HG02973 (cell line): ENCODE data around the gene LIPG.
"Not testable (repeated sequence)": the region's sequence is repeated elsewhere in the genome, so short reads cannot be mapped to it uniquely, and the experiment has no call there.

Source experiments
- ATAC-seq: cut with Tn5 transposase; IDR thresholded peaks from one replicate; pipeline ENCODE4 v1.9.1; 2021; ENCODE audit warnings: moderate library complexity; ENCODE audit not compliant: unreplicated experiment

LIPG gene

DNA sequence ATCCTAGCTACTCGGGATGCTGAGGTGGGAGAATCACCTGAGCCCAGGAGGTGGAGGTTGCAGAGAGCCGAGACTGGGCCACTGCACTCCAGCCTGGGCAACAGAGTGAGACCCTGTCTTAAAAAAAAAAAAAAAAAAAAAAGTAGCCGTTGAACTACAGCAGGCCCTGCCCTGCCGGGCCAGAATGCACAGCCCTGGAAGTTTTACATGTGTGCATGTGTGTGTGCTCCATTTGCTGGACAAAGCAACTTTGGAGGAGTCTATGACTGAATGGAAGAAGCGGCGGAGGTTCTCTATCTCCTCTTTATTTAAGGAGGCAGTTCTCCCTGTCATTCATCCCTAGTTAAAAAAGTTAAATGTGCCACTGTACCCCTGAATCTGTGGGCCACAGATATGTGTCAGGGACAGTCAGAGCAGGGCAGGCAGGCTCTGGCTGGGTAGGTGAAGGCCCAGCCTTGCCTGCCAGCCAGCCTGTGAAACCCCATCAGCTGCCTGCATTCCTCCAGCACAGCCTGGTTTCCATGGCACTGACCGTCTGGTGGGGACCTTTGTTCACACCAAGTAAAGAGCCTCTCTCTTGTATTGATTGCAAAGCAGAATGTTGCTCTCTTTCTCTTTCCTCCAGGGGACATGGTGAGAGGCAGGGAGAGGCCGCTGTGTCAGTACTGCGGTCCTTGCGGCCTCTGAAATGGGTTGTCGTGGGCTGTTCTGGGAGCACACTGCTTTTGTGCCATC is 10.9 kb downstream of the LIPG start:
- no peak for ATAC-seq

DNA sequence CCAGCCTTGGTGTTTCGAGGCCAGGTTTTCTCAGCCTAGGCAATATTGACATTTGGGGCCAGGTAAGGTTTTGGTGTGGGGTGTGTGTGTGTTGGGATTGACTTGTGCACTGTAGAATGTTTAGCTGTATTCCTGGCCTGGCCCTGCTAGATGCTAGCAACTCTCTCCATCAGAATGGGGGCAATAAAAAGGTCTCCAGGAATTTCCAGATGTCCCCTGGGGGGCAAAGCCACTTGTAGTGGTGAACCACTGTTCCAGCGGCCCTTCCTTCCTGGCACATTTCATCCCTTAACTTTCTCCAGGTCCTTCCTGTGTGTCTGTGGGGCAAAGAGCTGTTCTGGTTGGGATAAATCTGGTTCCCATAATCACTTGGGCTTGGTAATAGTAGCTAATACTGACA is 12.0 kb downstream of the LIPG start:
- no peak for ATAC-seq

DNA sequence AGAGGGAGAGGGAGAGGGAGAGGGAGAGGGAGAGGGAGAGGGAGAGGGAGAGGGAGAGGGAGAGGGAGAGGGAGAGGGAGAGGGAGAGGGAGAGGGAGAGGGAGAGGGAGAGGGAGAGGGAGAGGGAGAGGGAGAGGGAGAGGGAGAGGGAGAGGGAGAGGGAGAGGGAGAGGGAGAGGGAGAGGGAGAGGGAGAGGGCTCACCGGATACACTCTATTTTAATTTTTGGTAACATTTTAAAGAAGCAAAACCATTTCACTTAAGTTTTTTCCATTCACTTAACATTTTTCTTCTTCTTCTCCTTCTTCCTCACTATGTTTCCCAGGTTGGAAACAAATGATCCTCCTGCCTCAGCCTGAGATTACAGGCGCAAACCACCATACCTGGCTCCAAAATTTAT is 17.2 kb downstream of the LIPG start:
- not testable (repeated sequence) for ATAC-seq

DNA sequence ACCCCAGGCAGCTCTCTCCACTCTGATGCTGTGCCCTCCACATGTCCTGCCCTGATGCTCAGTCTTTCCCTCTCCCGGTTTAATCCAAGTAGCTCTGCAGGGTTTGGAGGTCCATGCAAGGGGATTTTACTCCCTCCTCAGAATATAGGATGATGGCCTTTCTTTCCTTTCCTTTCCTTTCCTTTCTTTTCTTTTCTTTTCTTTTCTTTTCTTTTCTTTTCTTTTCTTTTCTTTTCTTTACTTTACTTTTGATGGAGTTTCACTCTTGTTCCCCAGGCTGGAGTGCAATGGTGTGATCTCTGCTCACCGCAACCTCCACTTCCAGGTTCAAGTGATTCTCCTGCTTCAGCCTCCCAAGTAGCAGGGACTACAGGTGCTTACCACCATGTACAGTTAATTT is 17.7 kb downstream of the LIPG start:
- ATAC-seq, result not testable (repeated sequence)

DNA sequence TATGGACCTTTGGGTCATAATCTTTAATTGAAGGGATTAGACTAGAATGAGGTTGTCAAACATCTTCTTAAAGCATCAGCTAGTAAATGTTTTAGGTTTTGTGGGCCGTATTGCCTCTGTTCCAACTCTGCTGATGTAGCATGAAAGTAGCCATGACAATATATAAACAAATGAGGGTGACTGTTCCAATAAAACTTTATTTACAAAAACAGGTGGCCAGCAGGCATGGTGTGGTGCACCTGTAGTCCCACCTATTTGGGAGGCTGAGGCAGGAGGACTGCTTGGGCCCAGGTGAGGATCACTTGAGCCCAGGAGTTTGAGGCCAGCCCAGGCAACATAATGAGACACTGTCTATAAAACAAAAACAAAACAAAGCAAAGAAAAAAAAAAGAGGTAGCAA is 18.4 kb downstream of the LIPG start:
- ATAC-seq, result no peak

DNA sequence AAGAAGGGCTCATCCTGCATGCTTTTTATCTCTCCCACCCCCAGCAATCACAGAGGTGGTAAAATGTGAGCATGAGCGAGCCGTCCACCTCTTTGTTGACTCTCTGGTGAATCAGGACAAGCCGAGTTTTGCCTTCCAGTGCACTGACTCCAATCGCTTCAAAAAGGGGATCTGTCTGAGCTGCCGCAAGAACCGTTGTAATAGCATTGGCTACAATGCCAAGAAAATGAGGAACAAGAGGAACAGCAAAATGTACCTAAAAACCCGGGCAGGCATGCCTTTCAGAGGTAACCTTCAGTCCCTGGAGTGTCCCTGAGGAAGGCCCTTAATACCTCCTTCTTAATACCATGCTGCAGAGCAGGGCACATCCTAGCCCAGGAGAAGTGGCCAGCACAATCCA is 19.5 kb downstream of the LIPG start:
- ATAC-seq, result no peak

DNA sequence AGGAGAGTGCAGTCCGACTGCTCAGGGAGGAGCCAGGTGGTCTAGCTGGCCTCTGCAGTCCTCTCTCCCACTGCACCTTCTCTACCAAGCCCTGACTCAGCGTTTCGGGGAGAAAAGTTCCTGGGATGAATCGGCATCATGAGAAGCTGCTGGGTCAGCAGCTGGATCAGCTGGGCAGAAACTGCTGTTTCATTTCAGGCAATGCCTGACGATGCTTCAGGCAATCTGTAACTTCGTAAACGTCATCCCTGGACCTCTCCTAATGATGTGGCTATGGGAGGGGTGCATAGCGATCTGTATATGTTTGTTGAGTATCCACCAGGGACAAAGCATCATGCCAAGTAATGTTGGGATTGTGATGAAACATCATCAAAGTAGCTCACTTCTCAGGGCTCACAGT is 20.7 kb downstream of the LIPG start:
- no peak for ATAC-seq

DNA sequence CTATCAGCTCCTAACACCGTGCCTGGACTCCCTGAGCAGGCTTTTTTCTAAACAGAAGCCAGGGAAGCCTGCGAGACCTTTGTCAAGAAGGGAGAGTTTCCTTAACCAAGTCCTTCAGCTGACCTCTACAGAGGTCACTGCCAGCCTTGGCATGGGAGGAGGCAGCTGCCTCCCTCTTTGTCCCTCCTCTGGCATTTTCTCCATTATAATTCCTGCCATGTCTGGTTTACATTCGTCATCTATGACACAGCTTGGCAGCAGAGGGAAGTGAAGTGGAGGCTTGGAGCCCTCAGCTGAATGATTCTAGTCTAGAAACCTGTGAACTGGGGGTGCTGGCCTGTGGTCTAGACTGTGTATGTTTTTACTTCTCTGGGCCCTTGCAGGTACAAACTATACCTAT is 22.5 kb downstream of the LIPG start:
- ATAC-seq, result no peak

DNA sequence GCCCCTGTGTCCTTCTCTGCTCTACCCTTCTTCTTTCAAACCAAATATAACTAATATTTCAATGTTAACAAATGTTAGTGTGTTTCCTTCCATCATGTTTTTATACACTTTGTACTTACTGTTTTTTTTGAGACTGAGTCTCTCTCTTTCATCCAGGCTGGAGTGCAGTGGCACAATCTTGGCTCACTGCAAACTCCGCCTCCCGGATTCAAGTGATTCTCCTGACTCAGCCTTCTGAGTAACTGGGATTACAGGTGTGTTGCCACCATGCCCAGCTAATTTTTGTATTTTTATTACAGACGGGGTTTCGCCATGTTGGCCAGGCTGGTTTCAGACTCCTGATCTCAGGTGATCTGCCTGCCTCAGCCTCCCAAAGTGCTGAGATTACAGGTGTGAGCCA is 23.1 kb downstream of the LIPG start:
- not testable (repeated sequence) for ATAC-seq

DNA sequence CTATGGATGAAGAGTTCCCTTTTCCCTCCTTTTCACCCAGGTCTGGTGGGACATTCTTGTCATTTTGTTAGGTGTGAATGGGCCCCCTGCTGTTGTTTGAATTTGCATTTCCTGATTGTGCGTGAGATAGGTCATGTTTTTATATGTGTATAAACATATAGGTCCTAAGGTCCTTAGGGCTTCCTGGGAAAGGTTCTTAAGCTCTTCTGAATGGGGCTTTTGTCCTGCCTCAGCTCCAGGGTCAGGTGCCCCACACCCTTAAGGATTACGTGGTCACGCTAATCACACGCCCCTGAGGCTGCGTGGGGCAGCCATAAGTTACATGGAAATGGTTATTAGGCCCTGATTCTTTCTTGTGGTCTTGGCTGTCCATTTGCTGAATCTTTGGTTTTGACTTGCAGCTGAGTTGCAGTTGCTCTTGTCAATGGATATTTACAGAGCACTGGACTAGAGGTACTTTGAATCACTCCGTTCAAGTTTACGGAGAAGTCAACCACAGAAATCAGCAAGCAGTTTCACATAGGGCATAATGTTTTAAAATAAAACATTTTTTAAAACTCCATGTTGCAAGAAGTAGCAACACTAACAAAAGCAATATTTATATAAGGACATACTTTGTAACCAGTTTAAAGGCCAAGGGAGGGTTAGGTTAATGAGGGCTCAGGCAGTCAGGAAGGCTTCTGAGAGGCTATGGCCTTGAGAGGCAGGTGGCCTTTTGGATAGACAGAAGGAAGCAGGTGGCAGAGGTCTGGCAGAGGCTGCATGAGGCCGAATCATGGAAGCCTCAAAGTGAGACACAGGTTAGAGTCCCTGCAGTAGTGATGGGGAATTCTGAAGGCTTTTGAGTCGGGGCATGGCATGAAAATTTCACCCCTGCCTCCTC is 24.2 kb downstream of the LIPG start:
- ATAC-seq, result no peak

DNA sequence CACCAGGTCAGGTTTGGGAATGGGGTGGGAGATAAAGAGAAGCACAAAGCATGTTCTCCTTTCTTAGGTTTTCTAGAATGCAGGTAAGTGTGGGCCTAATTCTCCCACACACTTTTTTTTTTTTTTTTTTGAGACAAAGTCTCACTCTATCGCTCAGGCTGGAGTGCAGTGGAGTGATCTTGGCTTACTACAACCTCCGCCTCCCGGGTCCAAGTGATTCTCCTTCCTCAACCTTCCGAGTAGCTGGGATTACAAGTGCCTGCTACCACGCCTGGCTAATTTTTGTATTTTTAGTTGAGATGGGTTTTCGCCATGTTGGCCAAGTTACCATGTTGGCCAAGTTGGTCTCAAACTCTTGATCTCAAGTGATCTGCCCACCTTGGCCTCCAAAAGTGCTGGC is 26.3 kb downstream of the LIPG start:
- ATAC-seq, result no peak

DNA sequence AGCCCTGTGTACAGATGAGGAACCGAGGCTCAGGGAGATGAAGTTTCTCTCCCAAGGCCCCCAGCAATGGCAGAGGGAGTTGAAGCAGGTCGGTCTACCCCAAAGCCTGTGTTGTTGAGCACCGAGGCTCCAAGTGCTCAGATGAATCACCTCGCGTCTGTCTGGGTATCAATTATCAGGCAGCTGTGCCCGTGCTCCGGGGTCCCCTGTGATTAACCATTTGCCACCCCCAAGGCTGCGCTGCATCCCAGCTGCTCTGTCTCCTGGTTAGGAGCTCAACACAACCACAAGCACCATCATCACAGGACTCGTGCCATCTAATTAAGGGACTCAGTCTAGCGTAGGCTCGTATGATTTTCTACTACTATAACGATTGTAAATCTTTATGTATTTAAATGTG is 27.1 kb downstream of the LIPG start:
- ATAC-seq, result no peak

DNA sequence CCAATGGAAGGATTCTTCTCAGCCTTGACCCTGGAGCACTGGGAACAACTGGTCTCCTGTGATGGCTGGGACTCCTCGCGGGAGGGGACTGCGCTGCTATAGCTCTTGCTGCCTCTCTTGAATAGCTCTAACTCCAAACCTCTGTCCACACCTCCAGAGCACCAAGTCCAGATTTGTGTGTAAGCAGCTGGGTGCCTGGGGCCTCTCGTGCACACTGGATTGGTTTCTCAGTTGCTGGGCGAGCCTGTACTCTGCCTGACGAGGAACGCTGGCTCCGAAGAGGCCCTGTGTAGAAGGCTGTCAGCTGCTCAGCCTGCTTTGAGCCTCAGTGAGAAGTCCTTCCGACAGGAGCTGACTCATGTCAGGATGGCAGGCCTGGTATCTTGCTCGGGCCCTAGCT is 28.8 kb downstream of the LIPG start:
- ATAC-seq, result no peak

DNA sequence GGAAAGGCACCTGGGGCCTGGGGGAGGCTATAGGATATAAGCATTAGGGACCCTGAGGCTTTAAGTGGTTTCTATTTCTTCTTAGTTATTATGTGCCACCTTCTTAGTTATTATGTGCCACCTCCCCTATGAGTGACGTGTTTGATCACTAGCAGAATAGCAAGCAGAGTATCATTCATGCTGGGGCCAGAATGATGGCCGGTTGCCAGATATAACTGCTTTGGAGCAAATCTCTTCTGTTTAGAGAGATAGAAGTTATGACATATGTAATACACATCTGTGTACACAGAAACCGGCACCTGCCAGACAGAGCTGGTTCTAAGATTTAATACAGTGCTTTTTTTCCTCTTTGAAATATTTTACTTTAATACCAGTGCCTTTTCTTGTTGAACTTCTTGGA is 29.4 kb downstream of the LIPG start:
- no peak for ATAC-seq

DNA sequence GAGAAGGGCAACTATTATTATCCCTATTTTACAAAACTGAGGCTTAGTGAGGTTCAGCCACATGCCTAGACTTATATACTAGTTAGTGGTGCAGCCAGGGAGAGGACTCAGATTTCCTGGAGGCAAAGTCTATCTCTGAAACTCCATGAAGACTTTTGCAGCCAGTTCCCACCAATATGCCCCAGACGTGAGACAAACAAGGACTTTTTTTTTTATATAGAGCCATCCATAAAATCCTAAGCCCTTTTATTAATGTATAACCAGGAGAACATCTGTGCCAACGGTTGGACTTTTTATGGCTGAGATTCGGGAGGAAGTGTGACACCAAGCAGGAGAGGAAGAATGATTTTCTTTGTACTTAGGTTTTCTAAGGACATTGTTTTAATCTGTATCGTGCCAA is 29.9 kb downstream of the LIPG start:
- ATAC-seq, result no peak

DNA sequence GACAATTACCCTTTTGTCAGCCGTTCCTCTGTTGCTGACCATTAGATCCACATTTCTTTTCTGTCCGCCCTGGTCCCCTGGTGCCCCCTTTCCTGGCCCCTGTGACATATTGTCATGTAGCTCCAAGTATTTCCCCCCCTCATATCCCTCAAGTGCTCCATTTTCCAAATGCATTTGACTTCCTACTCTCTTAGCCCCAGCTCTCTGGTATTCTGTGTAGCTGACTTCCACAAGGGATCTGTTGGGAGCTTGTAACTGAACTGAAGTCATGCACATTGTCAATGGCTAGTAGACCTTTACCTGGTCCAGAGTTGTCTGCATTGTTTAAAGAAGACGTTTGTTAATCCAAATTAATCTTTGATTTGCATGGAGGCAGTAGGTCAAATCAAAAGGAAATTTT is 34.8 kb downstream of the LIPG start:
- no peak for ATAC-seq

DNA sequence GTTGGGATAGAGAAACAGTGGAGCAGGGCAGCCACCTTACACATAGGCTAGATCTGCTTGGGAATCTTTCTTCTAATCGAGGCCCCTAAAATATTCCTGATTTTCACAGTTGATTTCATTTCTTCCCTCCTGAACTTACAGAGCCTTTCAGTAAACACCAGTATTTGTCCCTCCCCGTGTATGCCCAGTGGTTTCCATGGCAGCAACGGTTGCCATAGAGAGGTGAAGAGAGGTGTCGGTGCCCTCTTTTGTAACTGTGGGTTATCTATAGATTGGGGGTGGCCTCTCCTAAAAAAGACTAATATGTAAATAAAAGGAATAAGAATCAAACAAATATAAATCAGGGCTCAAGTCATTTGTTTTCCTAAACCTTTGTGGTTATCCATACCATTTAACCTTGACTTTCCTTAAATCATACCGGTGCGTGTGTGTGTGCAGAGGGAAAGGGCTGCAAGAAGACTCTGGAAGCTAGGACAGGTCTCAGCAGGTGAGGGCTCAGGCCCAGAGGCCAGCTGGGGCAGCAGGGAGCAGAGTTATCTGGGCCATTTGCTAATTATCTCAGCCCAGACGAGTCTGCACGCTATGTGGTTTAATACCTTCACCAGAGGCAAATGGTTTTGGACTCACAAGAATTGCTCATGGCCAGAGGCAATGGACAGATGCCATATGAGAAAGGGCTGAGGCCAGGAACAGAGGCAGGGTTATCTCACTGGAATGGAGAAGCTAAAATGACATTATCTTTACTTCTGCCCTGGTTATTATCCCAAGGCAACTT is 35.5 kb downstream of the LIPG start:
- no peak for ATAC-seq

DNA sequence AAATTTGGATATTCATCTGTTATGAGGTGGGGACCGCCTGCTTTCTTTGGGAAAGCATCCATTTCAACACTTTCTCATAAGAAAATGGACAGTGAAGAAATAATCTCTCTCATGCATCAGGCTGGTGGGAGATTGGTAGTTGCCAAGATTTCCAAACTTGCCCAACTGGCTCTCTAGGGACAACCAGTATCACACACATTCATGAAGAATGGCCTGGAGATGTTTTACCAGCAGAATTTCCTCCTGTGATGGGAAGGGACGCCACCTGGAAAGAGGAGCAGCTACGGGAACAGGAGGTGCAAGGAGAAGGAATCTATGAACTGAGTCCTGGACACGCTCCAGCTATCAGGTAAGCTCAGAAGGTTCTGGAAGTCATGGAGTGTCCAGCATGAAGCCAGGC is 39.4 kb downstream of the LIPG start:
- no peak for ATAC-seq

DNA sequence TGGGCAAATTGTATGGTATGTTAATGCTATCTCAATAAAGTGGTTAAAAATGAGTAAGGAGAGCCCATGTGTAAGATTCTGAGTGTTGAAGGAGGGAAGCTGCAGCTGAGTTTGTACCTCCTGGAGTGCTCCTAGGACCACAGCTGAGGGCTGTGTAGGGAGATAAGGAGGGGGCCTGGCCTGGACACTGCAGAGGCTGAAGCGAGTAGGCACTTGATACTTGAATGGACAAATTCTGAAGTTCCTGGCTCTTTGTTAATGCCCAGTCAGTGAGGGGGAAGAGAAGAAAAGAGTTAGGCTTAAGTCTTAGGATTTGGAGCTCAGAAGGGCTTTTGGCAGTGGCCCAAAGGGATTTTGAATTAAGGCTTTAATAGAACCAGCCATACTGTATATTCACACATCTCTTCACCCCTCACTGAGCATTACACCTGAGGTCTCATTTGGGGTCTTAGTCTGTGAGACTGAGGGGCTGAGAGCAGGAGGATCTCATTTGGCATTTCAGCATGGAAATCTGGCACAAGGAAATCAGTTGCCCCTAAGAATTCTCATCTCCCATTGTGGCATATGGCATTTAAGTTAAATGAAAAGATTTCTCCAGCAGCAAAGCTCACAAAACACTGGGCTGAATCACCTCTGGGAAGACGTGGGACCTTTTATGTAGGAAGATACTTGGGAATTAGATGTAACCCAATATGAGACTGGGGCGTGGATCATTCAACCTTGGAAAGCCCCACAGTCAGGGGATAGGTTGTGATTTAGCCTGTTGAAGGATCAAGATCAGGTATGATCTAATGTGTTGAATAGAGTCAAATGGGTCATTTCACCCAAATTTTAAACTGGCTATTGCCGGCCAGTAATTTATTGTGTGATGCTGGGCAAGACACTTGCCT is 46.8 kb downstream of the LIPG start:
- no peak for ATAC-seq

DNA sequence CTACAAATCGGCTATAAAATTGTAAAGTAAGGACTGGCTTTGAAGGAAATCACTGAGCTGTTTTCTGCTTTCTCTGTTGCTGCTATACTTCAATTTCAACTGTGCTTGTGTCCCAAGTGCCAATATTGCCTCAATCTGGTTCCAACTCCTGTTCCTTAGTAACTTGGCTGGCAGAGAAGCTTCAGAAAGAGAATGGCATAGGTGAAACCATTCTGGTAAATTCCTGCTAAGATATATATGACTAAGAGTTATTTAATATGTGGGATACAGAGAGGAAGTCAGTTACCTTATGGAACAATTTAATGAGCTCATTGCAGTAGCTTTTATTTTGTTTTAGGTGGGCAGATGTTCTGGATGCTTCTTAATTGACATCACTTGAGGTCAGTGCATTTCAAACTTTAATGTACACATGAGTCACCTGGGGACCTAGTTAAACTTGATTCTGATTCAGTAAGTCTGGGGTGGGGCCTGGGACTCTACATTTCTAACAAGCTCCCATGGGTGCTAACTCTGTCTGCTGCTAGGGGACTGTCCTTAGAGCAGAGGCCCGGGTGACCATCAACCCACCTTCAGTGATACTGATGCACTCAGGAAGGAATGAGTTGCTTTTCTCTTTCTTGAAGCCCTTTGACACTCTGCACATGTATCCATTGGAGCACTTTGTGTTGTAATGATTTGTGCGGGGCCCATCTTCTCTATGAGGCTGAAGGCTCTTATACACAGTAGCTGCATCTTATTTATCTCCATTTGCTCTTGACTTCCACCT is 47.6 kb downstream of the LIPG start:
- ATAC-seq, result no peak
